IMR-90 (cell line): ENCODE results near the gene IMPDH1. TPM values are rescaled to one million over a fixed set of nuclear protein-coding genes. Genes with fewer than 3 reads are reported as not detected.

ENCODE experiments used
- ATAC-seq: fragments of 200-7000 bp; cut with Tn5 transposase; 2 replicates; pipeline ENCODE4 v1.9.1; 2020; ENCODE audit warnings: low read depth, mild to moderate bottlenecking, moderate library complexity
- BruUV-seq: library from RNA; stranded (reverse); fragments of 400-500 nt; replicated peaks from 2 replicates; lab custom pipeline; 2021; lab: Mats Ljungman, UMichigan
- CTCF ChIA-PET: fragments of 300-600 bp; formaldehyde crosslinking; extraction: SDS; loops from one replicate; lab custom pipeline; 2021; ENCODE audit warnings: antibody characterized with exemption; lab: Yijun Ruan, JAX
- POLR2A ChIA-PET: fragments of 300-600 bp; sonication (Branson Sonifier 250); formaldehyde crosslinking; loops from one replicate; lab custom pipeline; 2022; ENCODE audit warnings: antibody characterized with exemption; ENCODE audit not compliant: unreplicated experiment; lab: Charles Lee
- DNase-seq: peaks from one replicate; pipeline ENCODE4 v3.0.0; 2013
- H2AFZ ChIP-seq: replicated peaks from 2 replicates; pipeline ENCODE3; 2013; ENCODE audit warnings: low read length, mild to moderate bottlenecking; ENCODE audit not compliant: poor library complexity
- H2AK5ac ChIP-seq: 2 replicates; pipeline ENCODE4 v1.6.1; 2013; ENCODE audit warnings: low read depth, low read length, inconsistent platforms
- H2AK9ac ChIP-seq: replicated peaks from 2 replicates; pipeline ENCODE3; 2013; ENCODE audit warnings: mild to moderate bottlenecking, low read depth, low read length, moderate library complexity; ENCODE audit not compliant: poor library complexity
- H2BK120ac ChIP-seq: 2 replicates; pipeline ENCODE4 v1.6.1; 2013; ENCODE audit warnings: low read depth, low read length, inconsistent platforms
- H2BK15ac ChIP-seq: 3 replicates; pipeline ENCODE4 v1.6.1; 2013; ENCODE audit warnings: low read depth, low read length, inconsistent platforms
- H2BK20ac ChIP-seq: 2 replicates; pipeline ENCODE4 v1.6.1; 2013; ENCODE audit warnings: low read depth, mild to moderate bottlenecking, inconsistent platforms, low read length, moderate library complexity
- H2BK5ac ChIP-seq: 2 replicates; pipeline ENCODE4 v1.6.1; 2013; ENCODE audit warnings: mild to moderate bottlenecking, low read depth, low read length, inconsistent platforms; ENCODE audit not compliant: poor library complexity, severe bottlenecking
- H3K14ac ChIP-seq: replicated peaks from 2 replicates; pipeline ENCODE4 v1.6.1; 2013; ENCODE audit warnings: low read depth, low read length, inconsistent platforms
- H3K18ac ChIP-seq: 2 replicates; pipeline ENCODE4 v1.6.1; 2013; ENCODE audit warnings: low read depth, low read length, control low read depth
- H3K23ac ChIP-seq: 2 replicates; pipeline ENCODE4 v1.6.1; 2013; ENCODE audit warnings: low read depth, low read length, inconsistent platforms
- H3K27ac ChIP-seq: 2 replicates; pipeline ENCODE4 v1.5.1; 2013; ENCODE audit warnings: mild to moderate bottlenecking, control low read depth, low read length; ENCODE audit not compliant: insufficient read depth
- H3K27me3 ChIP-seq: 2 replicates; pipeline ENCODE4 v1.6.1; 2013; ENCODE audit warnings: low read length; ENCODE audit not compliant: control insufficient read depth, insufficient read depth
- H3K36me3 ChIP-seq: 2 replicates; pipeline ENCODE4 v1.6.1; 2013; ENCODE audit warnings: low read length, mixed read lengths; ENCODE audit not compliant: control insufficient read depth, insufficient read depth
- H3K4ac ChIP-seq: 2 replicates; pipeline ENCODE4 v1.6.1; 2013; ENCODE audit warnings: low read depth, low read length, inconsistent platforms
- H3K4me1 ChIP-seq: 2 replicates; pipeline ENCODE4 v1.6.1; 2013; ENCODE audit warnings: low read length, mixed read lengths; ENCODE audit not compliant: control insufficient read depth, insufficient read depth
- H3K4me2 ChIP-seq: 2 replicates; pipeline ENCODE4 v1.6.1; 2013; ENCODE audit warnings: low read depth, mild to moderate bottlenecking, control low read depth, low read length, moderate library complexity
- H3K4me3 ChIP-seq: 2 replicates; pipeline ENCODE4 v1.5.1; 2013; ENCODE audit warnings: low read depth, mild to moderate bottlenecking, control low read depth, low read length, moderate library complexity; ENCODE audit not compliant: insufficient read depth
- H3K56ac ChIP-seq: 2 replicates; pipeline ENCODE4 v1.6.1; 2013; ENCODE audit warnings: low read length, inconsistent platforms; ENCODE audit not compliant: insufficient read depth; ENCODE audit errors: extremely low read depth
- H3K79me1 ChIP-seq, 2 experiments: 2 replicates each; pipeline ENCODE4 v1.6.1; 2013; ENCODE audit warnings: low read length in 2 of 2, inconsistent platforms in 1 of 2, low read depth in 1 of 2
- H3K9ac ChIP-seq: 2 replicates; pipeline ENCODE4 v1.6.1; 2013; ENCODE audit warnings: low read depth, low read length, control low read depth
- H3K9me1 ChIP-seq: 2 replicates; pipeline ENCODE4 v1.6.1; 2013; ENCODE audit warnings: low read length, inconsistent platforms; ENCODE audit not compliant: insufficient read depth
- H3K9me3 ChIP-seq: 2 replicates; pipeline ENCODE4 v1.6.1; 2013; ENCODE audit warnings: low read length; ENCODE audit not compliant: control insufficient read depth, insufficient read depth
- H4K20me1 ChIP-seq: 2 replicates; pipeline ENCODE4 v1.6.1; 2013; ENCODE audit warnings: low read length, inconsistent platforms; ENCODE audit not compliant: insufficient read depth
- H4K5ac ChIP-seq: 2 replicates; pipeline ENCODE4 v1.6.1; 2013; ENCODE audit warnings: mild to moderate bottlenecking, low read depth, low read length, control low read depth
- H4K8ac ChIP-seq, 2 experiments: 2 replicates each; pipeline ENCODE4 v1.6.1; 2013; ENCODE audit warnings: low read depth in 2 of 2, low read length in 2 of 2, control low read depth in 1 of 2, inconsistent platforms in 1 of 2
- H4K91ac ChIP-seq: 2 replicates; pipeline ENCODE4 v1.6.1; 2013; ENCODE audit warnings: low read depth, low read length, inconsistent platforms; ENCODE audit not compliant: insufficient read depth
- BHLHE40 ChIP-seq: fragments of 150-350 bp; IDR thresholded peaks from 2 replicates; pipeline ENCODE4 v1.6.1; 2016; ENCODE audit warnings: mild to moderate bottlenecking, low read depth, low read length
- CEBPB ChIP-seq: IDR thresholded peaks from 2 replicates; pipeline ENCODE4 v1.6.1; 2012; ENCODE audit warnings: low read depth, low read length, improper control_type of control experiment
- CHD1 ChIP-seq: IDR thresholded peaks from 2 replicates; pipeline ENCODE4 v1.6.1; 2012; ENCODE audit warnings: low read depth, low read length, improper control_type of control experiment
- CTCF ChIP-seq: conservative IDR thresholded peaks from 2 replicates; pipeline ENCODE4 v1.5.1; 2012; ENCODE audit warnings: mild to moderate bottlenecking, low read depth, low read length, improper control_type of control experiment
- ELK1 ChIP-seq: fragments of 150-350 bp; IDR thresholded peaks from 2 replicates; pipeline ENCODE4 v1.6.1; 2016; ENCODE audit warnings: low read depth, mild to moderate bottlenecking, low read length, moderate library complexity, borderline replicate concordance
- FOS ChIP-seq: fragments of 150-350 bp; IDR thresholded peaks from 2 replicates; pipeline ENCODE4 v1.6.1; 2016; ENCODE audit warnings: low read depth, low read length
- MAFK ChIP-seq: IDR thresholded peaks from 2 replicates; pipeline ENCODE4 v1.6.1; 2012; ENCODE audit warnings: low read depth, low read length, improper control_type of control experiment
- MAZ ChIP-seq: IDR thresholded peaks from 2 replicates; pipeline ENCODE4 v1.6.1; 2012; ENCODE audit warnings: low read depth, mild to moderate bottlenecking, low read length, improper control_type of control experiment, moderate library complexity, borderline replicate concordance
- MXI1 ChIP-seq: IDR thresholded peaks from 2 replicates; pipeline ENCODE4 v1.6.1; 2012; ENCODE audit warnings: low read depth, mild to moderate bottlenecking, low read length, moderate library complexity, borderline replicate concordance
- NFE2L2 ChIP-seq: fragments of 150-350 bp; IDR thresholded peaks from 2 replicates; pipeline ENCODE4 v1.6.1; 2016; ENCODE audit warnings: low read depth, mild to moderate bottlenecking, low read length
- POLR2A ChIP-seq: IDR thresholded peaks from 2 replicates; pipeline ENCODE4 v1.6.1; 2012; ENCODE audit warnings: mild to moderate bottlenecking, low read depth, low read length
- RAD21 ChIP-seq: IDR thresholded peaks from 2 replicates; pipeline ENCODE4 v1.6.1; 2012; ENCODE audit warnings: low read length, improper control_type of control experiment
- RCOR1 ChIP-seq: IDR thresholded peaks from 2 replicates; pipeline ENCODE4 v1.6.1; 2012; ENCODE audit warnings: mild to moderate bottlenecking, low read length, improper control_type of control experiment; ENCODE audit not compliant: insufficient replicate concordance
- RFX5 ChIP-seq: IDR thresholded peaks from 2 replicates; pipeline ENCODE4 v1.8.0; 2012; ENCODE audit warnings: low read depth, mild to moderate bottlenecking, low read length, moderate library complexity
- SMC3 ChIP-seq: fragments of 150-350 bp; IDR thresholded peaks from 2 replicates; pipeline ENCODE4 v1.6.1; 2016; ENCODE audit warnings: low read depth, mild to moderate bottlenecking, antibody characterized with exemption, low read length, moderate library complexity
- USF2 ChIP-seq: fragments of 150-350 bp; IDR thresholded peaks from 2 replicates; pipeline ENCODE4 v1.6.1; 2017; ENCODE audit warnings: mild to moderate bottlenecking, antibody characterized with exemption, low read length, low read depth
- WGBS, 2 experiments: methylation state at CpG; one replicate each; pipeline versions ENCODE4 v1.1.5 to v1.1.7; 2013; ENCODE audit warnings: missing lambda C conversion rate in 2 of 2; ENCODE audit not compliant: insufficient read length in 1 of 2; ENCODE audit errors: extremely low coverage in 2 of 2; 5-methylcytosine and 5-hydroxymethylcytosine counted together
- dilution Hi-C: fragments of 300-500 bp; cut with HindIII; formaldehyde crosslinking; loops from one replicate; pipeline ENCODE4 v1.14.3; 2018; ENCODE audit warnings: low sequenced_read_pairs; ENCODE audit not compliant: unreplicated experiment
- in situ Hi-C: fragments of 300-500 bp; cut with MboI; formaldehyde crosslinking; loops from 3 replicates; pipeline ENCODE4 v1.14.3; 2019; ENCODE audit warnings: low sequenced_read_pairs, inconsistent platforms, mixed read lengths
- intact Hi-C: fragments of 100-400 bp; cut with micrococcal nuclease; formaldehyde crosslinking; loops from 2 replicates; pipeline ENCODE4 v1.10.0; 2022
- polyA plus RNA-seq, 3 experiments: library from polyadenylated mRNA; depleted of rRNA; stranded (reverse); fragments of >200 nt; gene quantifications; 2 replicates each; pipeline ENCODE4 v1.2.3, GENCODE V29; 2012; ENCODE audit warnings: low replicate concordance in 1 of 3
- total RNA-seq: library from RNA; depleted of rRNA; stranded (reverse); fragments of >200 nt; gene quantifications from 2 replicates; pipeline ENCODE4 v1.2.3, GENCODE V29; 2012

Gene IMPDH1
- total and polyA plus RNA-seq, 2 of the 4 experiments (the other 2 are of a cell fraction): 49.5 to 69.3 TPM

- dilution Hi-C loops: no loop called here
- no peak overlapping the region for H2AK5ac ChIP-seq
- no peak for ATAC-seq
Measured at GRCh38 chr7:128410451-128410753, 620 bp upstream of the IMPDH1 start.

More at GRCh38 chr7:128410451-128410753, 620 bp upstream of the IMPDH1 start:
- DNase-seq: no peak
- peak overlapping the region; percentile 40; the same call in 1 of the 2 replicates for H3K18ac ChIP-seq
- peak overlapping the region; percentile 97 for H2AFZ ChIP-seq
- H3K4me1 ChIP-seq: peaks cover 11% of the 10 kb centered on the region
- WGBS, 2 experiments: no CpG with 5 or more reads among the region's 6 CpGs
- H4K91ac ChIP-seq: no peak overlapping the region
- H4K20me1 ChIP-seq: no peaks in the 10 kb centered on the region
- peak overlapping the region; percentile 85 for H3K9ac ChIP-seq
- peaks cover 4% of the 10 kb centered on the region; the same call in 1 of the 2 replicates for H3K9me3 ChIP-seq
- H2BK5ac ChIP-seq: peak overlapping the region; percentile 83
- H3K23ac ChIP-seq: peak overlapping the region; percentile 80
- peak overlapping the region; percentile 69 for H3K27ac ChIP-seq
- H4K8ac ChIP-seq: peak overlapping the region in 1 of 2 experiments; percentile 36; a peak in 1 of 4 replicates
- peak overlapping the region; percentile 83 for H2AK9ac ChIP-seq
- H3K4me2 ChIP-seq: peak overlapping the region; percentile 98
- H3K4ac ChIP-seq: 0 out of 2 replicates have a peak overlapping the region, but pooled peaks have one; percentile 65
- H3K56ac ChIP-seq: no peak overlapping the region
- H2BK20ac ChIP-seq: no peak overlapping the region
- peak overlapping the region; percentile 13; the same call in 1 of the 2 replicates for H4K5ac ChIP-seq
- intact Hi-C loops: no loop called here
- H3K9me1 ChIP-seq: no peaks in the 10 kb centered on the region; the same call in 1 of the 2 replicates
- in situ Hi-C loops: no loop called here
- H3K27me3 ChIP-seq: peaks cover 9% of the 10 kb centered on the region
- ChIA-PET CTCF (no interaction called here), POLR2A (no interaction called here)
- peak overlapping the region; percentile 34 for H3K14ac ChIP-seq
- TF ChIP-seq BHLHE40 (no peak), MAFK (no peak), RFX5 (no peak), NFE2L2 (no peak), POLR2A (no peak), CHD1 (no peak), RCOR1 (no peak), CTCF (no peak), USF2 (no peak), SMC3 (no peak), FOS (no peak), ELK1 (no peak), CEBPB (no peak), MXI1 (no peak), MAZ (no peak), RAD21 (no peak)
- H3K4me3 ChIP-seq: peak overlapping the region; percentile 96
- no peaks in the 10 kb centered on the region for H3K36me3 ChIP-seq
- H3K79me1 ChIP-seq: peaks cover 5 to 19% of the 10 kb centered on the region in 2 experiments; a peak in 3 of 4 replicates
- peak overlapping the region; percentile 82; the same call in 1 of the 2 replicates for H2BK120ac ChIP-seq
- BruUV-seq: no TSS peak
- H2BK15ac ChIP-seq: peak overlapping the region; percentile 27; the same call in 2 of the 3 replicates
